Progenitor cell of endocrine pancreas (in vitro differentiated cells): ENCODE measurements around the gene MECP2. TPM values are rescaled to one million over a fixed set of nuclear protein-coding genes. Genes with fewer than 3 reads are reported as not detected.
A peak's percentile ranks its signal among the peaks of the same experiment; 100 is the strongest.

ENCODE experiments used
- DNase-seq: peaks from one replicate; pipeline ENCODE4 v3.0.0; 2021; ENCODE audit warnings: low spot score; ENCODE audit not compliant: unreplicated experiment
- H3K27ac Mint-ChIP-seq: 2 replicates; pipeline ENCODE4 v1.8.0; 2021; ENCODE audit warnings: mild to moderate bottlenecking, moderate library complexity, mixed read lengths
- H3K27me3 Mint-ChIP-seq: 2 replicates; pipeline ENCODE4 v1.8.0; 2021; ENCODE audit warnings: mixed read lengths
- H3K36me3 Mint-ChIP-seq: 2 replicates; pipeline ENCODE4 v1.8.0; 2022; ENCODE audit warnings: mixed read lengths; ENCODE audit not compliant: insufficient read depth
- H3K4me1 Mint-ChIP-seq: 2 replicates; pipeline ENCODE4 v1.8.0; 2021; ENCODE audit warnings: low read depth, mixed read lengths
- H3K4me3 Mint-ChIP-seq: 2 replicates; pipeline ENCODE4 v1.8.0; 2021; ENCODE audit warnings: low read depth, mild to moderate bottlenecking, moderate library complexity, mixed read lengths
- H3K9me3 Mint-ChIP-seq: 2 replicates; pipeline ENCODE4 v1.8.0; 2021; ENCODE audit warnings: low read depth, mixed read lengths
- CTCF ChIP-seq: fragments of 200-600 bp; sonication (generic); IDR thresholded peaks from one replicate; pipeline ENCODE4 v1.5.0; 2021; ENCODE audit warnings: antibody characterized with exemption, mild to moderate bottlenecking; ENCODE audit not compliant: unreplicated experiment
- total RNA-seq: library from RNA; stranded (reverse); gene quantifications from 2 replicates; pipeline ENCODE4 v1.2.1, GENCODE V29; 2021

MECP2 gene
- total RNA-seq, 1 donor from 2014 or later, result 47.6 TPM

GRCh38 chrX:154016366-154017076 lies 81.0 kb downstream of the MECP2 start:
- Mint-ChIP-seq H3K4me1 (peaks cover 10% of the 10 kb centered on the region), H3K9me3 (no peaks in the 10 kb centered on the region), H3K27ac (no peak overlapping the region), H3K36me3 (peaks cover 4% of the 10 kb centered on the region), H3K27me3 (no peaks in the 10 kb centered on the region), H3K4me3 (no peak overlapping the region)
- no peak for TF ChIP-seq CTCF
- DNase-seq, result no peak

GRCh38 chrX:154015581-154016264 lies 81.8 kb downstream of the MECP2 start:
- TF ChIP-seq CTCF, result no peak
- Mint-ChIP-seq H3K4me3 (peak overlapping the region; percentile 1), H3K27ac (no peak overlapping the region), H3K36me3 (peaks cover 4% of the 10 kb centered on the region), H3K27me3 (no peaks in the 10 kb centered on the region), H3K4me1 (peaks cover 10% of the 10 kb centered on the region), H3K9me3 (no peaks in the 10 kb centered on the region)
- DNase-seq, result no peak

GRCh38 chrX:154014429-154015380 lies 82.8 kb downstream of the MECP2 start:
- no peak overlapping the region for H3K27ac Mint-ChIP-seq
- no peak for DNase-seq
- no peaks in the 10 kb centered on the region for H3K9me3 Mint-ChIP-seq
- peaks cover 6% of the 10 kb centered on the region for H3K4me1 Mint-ChIP-seq
- no peak overlapping the region for H3K4me3 Mint-ChIP-seq
- no peaks in the 10 kb centered on the region for H3K27me3 Mint-ChIP-seq
- TF ChIP-seq CTCF, result no peak
- H3K36me3 Mint-ChIP-seq, result peaks cover 4% of the 10 kb centered on the region

DNA sequence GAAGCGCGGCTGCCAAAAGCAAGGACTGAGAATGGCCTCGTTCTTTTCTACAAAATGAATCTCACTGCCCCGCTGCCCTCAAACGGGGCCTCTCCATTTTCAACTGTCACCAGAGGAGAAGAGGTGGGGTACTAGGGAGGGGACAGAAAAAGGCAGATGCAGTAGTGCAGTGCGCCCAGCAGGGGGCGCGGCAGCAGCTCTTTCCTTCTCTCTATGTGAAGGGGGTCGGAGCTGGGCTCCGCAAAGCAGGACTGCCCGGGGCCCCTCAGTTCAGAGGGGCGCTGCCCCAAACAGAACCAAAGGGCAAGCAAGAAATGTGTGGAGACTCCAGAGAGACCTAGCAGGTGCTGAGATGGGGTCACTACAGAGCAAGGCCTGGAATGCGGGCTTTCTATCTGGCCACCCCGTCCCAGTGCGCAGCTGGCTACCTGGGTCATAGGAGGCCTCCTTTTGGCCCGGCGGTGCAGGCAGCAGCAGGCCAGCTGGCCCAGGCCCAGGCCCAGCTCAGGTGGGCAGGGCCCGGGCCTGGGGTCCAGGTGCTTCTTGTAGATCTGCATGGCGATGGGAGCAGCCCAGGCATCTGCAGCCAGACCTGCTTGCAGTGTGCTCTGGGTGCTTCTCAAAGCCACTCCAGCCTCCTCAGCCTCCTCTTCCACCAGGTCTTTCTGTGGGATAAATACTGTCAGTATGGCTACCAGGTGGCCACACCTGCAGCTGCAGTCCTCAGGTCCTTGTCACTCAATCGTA lies 83.7 kb downstream of the MECP2 start:
- H3K36me3 Mint-ChIP-seq, result peaks cover 5% of the 10 kb centered on the region
- H3K4me3 Mint-ChIP-seq, result peak overlapping the region; percentile 26
- DNase-seq, result peak; percentile 32
- H3K27me3 Mint-ChIP-seq, result no peaks in the 10 kb centered on the region
- H3K27ac Mint-ChIP-seq, result peak overlapping the region; percentile 77
- peaks cover 4% of the 10 kb centered on the region for H3K4me1 Mint-ChIP-seq
- TF ChIP-seq CTCF, result peak; percentile 78
- no peaks in the 10 kb centered on the region for H3K9me3 Mint-ChIP-seq
